NCI-H510A (cell line): ENCODE measurements around the gene GJB2.
A peak's percentile ranks its signal among the peaks of the same experiment; 100 is the strongest.

Experiments used
- DNase-seq: peaks from one replicate; lab custom pipeline; 2025; lab: John Stamatoyannopoulos, UW

Gene GJB2

DNA sequence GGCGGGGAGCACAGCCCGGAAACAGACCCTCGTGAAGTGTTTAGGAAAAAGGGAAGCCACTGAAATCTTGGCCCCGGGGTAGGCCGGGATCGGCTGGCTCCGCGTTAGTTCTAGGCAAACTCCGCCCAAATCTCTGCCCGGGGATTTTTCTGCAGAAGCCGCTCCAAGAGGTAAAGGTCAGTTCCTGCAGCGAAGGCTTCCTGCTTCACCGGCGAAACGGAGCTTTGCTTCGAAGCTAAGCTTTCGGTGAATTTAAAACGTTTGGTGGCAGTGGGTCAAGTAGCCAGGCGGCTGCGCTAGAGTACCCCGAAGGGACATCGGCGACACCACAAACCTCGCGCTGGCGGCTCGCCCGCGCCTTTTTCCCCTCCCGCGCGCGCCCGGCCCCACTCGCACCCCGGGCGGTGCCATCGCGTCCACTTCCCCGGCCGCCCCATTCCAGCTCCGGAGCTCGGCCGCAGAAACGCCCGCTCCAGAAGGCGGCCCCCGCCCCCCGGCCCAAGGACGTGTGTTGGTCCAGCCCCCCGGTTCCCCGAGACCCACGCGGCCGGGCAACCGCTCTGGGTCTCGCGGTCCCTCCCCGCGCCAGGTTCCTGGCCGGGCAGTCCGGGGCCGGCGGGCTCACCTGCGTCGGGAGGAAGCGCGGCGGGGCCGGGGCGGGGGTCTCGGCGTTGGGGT is 441 bp downstream of the GJB2 start:
- DNase-seq, result no peak

DNA sequence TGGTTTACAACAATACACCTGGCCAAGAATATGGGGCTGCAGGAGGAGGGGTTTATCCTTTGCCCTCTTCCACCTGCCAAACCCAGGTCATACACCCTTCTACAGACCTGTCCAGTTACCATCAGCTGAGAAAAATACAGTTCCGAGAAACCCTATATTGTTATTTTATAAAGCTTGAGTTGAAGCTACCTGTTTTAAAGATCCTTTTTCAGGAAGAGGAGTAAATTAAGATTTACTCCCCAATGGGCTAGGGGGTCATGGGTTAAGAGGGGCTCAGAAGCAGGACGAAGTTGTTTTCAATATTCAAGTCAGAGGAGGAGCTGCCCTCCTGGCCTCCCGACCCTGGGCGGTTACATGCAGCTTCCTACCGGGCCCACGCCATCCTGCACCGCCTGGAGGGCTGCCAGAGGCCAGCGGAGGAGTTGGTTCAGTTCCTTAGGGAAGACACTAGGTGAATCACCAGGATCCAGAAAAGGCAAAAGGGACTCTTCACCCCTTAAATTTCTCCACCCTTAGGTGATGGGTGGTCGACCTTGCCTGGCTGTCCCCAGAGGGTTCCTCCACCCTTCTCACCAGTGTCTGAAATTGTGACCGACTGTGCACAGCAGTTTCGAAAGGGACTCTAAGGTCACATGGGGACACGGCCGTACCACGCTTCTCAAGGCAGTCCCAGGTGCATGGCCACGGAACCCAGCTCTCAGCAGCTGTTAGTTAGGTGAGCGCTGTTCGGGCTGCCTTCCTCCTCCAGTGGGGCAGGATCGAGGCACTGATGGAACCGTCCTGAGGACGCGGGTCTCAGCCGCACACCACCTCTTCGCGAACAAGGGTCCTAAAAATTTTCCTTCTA is 1.2 kb downstream of the GJB2 start:
- DNase-seq, result no peak

DNA sequence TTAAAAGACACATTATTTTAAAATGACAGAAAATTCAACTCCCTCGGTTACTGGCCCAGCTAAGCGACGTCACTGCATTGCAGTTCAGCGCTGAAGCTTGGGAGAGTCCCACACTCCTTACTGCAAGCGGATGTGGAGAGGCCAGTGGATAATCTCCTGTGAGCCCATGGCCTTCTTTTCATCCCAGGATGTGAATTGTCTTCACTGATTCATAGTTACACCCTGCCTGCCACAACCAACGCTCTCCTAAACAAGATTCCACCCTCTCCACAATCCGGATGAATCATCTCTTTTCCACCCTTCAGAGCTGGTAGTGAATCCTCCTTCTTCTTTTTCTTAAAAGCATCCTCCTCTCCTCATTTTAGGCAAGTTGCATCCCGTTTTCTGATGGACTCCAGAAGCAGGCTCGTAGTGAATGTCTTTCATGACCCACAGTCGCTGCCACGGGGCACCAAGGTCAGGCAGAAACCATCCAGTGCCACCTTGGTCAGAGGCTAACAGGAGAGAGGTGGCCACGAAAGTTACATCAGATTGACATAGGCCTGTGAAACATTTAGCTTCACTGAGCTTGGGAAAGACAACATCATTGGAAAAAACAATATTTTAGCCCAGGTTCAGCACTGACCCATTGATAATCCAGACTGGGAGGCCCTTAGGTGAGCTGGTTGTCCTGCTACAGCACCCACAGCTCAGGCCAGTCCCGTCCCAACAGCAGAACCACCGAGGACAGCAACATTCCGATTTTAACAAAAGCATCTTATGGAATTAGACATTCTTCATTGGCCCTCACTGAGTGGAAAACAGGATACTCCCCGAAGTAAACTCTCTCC is 2.0 kb downstream of the GJB2 start:
- no peak for DNase-seq

DNA sequence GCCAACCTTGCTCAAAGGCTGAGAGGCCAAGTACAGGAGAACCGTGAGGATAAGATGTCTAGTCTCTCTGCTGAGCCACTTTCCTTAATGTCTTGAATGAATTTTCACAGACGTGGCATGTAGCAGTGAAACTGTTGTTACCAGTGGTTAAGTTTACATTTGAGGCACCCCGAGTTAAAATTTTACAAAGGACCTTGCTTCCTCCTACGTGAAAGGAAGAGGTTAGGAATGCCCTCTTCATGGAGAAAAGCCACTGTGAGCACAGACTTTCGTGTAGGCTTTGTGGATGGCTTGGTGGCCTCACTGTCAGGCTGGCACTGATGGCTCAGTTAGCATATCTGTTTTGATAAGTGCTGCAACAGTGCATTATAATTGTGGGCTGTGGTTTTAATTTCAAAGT is 2.7 kb downstream of the GJB2 start:
- DNase-seq, result no peak

DNA sequence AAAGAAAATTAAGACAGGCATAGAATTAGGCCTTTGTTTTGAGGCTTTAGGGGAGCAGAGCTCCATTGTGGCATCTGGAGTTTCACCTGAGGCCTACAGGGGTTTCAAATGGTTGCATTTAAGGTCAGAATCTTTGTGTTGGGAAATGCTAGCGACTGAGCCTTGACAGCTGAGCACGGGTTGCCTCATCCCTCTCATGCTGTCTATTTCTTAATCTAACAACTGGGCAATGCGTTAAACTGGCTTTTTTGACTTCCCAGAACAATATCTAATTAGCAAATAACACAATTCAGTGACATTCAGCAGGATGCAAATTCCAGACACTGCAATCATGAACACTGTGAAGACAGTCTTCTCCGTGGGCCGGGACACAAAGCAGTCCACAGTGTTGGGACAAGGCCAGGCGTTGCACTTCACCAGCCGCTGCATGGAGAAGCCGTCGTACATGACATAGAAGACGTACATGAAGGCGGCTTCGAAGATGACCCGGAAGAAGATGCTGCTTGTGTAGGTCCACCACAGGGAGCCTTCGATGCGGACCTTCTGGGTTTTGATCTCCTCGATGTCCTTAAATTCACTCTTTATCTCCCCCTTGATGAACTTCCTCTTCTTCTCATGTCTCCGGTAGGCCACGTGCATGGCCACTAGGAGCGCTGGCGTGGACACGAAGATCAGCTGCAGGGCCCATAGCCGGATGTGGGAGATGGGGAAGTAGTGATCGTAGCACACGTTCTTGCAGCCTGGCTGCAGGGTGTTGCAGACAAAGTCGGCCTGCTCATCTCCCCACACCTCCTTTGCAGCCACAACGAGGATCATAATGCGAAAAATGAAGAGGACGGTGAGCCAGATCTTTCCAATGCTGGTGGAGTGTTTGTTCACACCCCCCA is 3.8 kb downstream of the GJB2 start:
- no peak for DNase-seq

DNA sequence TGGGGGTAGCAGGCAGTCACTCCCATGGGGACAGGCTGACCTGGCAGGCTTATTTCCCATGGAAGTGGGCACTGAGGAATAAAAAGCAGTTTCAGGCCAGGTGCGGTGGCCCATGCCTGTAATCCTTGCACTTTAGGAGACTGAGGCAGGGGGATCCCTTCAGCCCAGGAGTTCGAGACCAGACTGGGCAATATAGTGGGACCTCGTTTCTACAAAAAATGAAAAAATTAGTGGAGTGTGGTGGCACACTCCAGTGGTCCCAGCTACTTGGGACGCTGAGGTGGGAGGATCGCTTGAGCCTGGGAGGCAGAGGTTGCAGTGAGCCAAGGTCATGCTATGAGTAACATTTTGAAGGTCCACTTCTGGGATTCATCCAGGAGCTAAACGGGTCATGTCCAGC is 6.0 kb downstream of the GJB2 start:
- no peak for DNase-seq

DNA sequence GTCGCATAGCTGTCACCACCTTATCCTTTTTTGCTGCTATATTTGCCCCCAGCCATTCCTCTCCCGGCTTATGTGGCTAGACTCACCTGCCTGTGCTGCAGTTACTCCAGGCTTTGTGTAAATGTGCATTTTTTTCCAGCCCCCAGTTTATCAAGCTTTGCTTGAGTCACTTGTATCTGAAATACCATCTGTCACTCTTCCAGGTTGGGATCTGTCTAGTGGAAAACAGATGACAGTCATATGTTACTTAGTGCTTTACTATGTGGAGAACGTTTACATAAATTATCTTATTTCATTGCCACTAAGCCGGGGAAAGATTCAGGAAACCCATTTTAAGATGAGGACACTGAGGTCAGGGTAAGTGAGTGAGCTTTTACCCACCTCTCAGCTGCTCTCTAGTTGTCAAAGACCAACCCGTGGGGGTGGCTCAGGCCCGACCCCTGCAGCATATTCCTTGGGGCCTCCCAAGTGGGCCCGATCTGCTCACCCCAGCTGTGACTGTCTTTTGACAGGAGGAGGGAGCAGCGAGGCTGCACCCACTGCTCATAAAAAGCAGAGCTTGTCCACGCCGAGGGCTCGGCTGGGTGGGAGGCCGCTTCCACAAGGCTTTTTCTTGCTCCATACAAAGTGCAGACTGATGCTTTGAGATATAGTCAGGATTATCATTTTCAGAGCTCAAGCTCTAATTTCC is 7.2 kb downstream of the GJB2 start:
- no peak for DNase-seq

DNA sequence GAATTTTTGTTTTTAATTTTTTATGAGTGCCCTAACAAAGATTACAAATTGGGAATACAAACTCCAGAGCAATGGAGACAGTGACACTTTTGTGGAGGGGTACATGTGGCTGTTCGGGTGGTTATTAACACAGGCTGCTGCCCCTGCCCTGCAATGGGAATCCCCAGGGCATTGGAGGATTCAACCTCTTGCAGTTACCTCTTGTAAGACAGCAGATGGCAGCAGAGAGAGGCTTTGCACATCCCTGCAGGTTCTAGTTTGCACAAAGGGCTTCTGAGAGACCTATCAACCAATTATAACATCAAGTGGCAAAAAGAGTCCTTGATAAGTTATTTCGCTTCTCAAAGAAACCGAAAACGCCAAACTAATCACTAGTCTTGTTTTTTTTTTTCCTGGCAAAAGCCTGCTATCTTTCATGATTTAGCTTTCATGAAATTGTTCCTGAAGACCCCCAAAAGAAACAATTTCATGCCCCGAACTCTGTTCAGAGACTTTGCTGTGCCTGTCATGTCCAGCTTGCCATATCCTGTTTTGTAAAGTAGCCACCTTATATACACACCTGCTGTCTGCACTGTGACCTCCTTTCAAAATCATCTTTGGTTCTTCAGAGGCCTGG is 10.4 kb downstream of the GJB2 start:
- peak; percentile 25 for DNase-seq

DNA sequence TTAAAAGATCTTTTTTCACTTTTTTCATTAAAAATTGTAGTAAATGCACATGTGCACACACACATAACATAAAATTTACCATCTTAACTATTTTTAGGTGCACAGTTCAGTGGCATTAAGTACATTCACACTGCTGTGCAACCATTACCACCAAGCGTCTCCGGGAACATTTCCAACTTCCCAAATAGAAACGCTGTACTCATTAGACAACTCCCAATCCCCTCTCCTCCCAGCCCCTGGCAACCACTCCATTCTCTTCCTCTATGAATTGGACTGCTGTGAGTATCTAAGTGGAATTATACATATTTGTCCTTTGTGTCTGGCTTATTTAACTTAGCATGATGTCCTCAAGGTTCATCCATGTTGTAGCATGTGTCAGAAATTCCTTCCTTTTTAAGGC is 11.6 kb downstream of the GJB2 start:
- no peak for DNase-seq

DNA sequence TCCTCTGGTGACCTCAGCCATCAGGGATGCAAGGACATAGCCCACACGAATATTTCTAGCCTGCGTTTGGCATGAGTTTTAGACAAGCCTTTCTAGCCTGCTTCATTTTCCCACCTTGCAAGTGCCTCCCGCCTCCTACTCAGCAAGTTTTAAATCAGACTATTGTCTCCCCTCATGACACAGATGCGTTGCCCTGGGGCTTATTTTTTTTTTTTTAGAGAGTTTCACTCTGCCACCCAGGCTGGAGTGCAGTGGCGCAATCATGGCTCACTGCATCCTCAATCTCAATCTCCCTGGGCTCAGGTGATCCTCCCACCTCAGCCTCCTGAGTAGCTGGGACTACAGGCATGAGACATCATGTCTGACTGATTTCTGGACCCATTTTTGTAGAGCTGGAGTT is 14.6 kb downstream of the GJB2 start:
- no peak for DNase-seq

DNA sequence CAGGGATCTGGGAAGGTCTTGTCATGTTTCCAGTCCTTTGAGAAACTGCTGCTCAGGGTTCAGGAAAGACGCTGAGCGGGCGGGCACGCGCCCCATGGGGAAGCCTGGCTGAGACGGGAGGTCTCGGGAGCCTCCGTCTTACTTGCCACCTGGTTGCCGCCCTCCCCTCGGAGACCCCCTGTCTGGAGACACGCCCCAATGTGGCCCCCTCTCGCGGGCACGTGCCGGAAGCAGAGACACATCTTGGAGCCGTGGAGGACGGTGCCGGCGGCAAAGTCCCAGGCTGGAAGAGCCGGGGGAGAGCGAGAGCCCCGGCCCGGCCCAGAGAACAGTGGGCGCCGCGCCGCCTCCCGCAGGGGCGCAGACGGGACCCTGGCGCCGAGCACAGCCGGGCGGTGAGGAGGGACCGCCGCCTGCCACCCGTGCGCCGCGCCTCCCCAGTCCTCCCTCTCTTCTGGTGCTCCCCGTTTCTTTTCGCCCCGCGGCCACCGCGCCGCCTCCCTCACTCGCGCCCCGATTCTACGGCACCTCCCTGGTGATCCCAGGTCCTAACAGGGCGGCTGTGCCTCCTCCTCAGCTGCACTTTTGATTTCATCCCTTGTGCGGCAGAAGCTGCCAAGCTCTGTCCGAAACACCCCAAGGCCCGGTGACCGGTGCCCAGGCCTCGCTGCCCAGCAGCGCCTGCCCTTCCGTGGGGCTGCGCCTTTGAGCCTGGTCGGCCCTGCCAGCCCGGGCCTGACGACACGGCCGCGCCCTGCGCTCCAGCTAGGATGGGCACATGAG is 15.5 kb downstream of the GJB2 start:
- DNase-seq, result no peak

DNA sequence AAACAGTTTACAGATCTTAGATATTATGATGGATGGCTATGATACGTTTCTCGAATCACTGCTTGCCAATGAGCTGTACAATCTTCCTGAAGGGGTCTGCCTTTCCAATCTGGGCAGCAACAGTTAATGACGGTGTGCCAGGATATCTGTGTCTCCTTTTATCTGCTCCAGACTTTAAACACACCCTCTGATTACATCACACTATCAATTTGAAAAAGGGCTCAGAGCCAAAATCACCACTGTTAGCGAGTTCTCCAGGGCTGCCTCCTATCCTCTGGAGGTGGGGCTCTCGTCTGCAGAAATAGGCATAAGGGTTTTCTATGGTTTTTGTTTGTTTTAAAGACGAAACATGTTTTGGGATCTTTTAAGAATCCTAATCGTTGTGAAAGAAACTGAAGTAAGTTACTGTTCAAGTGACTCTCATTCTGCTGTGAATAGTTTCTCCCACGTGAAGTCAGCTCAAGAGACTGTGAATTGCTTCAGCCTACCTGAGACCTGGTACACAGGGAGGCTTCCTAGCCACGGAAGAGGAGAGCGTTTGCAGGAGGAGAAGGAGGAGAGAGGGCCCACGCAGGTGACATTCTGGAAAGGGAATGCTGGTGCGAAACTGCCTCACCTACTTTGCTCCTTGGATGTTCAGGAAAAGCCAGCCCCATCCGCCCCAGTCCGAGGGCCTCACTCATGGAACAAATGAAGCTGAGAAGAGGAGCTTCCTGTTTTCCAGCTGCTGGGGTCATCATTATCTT is 16.7 kb downstream of the GJB2 start:
- DNase-seq, result no peak

DNA sequence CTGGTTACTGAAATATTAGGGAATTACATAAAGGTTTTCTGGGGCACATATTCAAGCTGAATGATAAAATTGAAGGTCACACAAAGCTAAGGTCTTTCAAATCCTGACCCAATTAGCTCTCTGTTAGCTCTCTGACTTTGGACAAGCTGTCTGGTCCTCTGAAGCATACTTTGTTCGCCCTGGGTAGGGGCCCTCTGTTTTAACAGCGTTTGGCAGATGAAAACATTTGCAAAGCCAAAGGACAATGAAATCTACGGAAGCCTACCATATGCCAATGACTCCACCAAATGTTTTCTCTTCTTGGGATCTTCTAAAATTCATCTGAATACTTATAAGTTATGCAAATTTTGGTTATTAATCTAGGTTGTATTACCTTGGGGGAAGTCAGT is 17.3 kb downstream of the GJB2 start:
- DNase-seq, result no peak

DNA sequence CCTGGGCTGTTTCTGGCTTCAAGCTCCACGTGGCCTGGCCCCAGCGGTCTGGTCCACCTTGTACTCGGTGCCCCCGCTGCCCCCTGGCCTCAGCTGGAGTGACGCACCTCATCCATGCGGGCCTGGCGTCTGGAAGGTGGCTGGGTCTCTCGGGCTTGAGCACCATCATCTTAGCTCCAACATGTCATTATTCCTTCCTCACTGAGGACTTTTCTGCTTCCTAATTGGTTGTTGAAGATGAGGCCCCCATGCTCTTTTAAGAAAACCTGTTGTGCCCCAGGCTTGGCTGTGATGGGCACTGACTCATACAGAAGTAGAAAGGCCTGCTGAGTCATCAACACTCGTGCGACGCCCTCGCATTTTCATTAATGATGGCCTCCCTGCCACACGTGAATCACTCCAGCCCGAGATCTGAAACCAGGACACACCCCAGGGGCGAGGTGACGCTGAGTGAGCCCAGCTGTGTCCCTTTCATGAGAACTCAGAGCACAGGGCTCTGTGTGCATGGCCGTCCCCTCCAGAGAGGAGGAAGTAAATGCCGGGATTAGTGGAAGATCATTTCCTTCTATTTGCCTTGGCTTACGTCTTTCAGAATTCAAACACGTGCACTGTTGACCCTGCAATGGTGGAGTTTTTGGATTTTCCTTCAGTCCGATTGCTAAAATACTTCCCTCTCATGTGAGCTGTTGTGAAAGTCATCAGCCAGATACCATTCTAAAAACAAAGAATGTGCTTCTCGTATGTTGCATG is 17.9 kb downstream of the GJB2 start:
- DNase-seq, result no peak

DNA sequence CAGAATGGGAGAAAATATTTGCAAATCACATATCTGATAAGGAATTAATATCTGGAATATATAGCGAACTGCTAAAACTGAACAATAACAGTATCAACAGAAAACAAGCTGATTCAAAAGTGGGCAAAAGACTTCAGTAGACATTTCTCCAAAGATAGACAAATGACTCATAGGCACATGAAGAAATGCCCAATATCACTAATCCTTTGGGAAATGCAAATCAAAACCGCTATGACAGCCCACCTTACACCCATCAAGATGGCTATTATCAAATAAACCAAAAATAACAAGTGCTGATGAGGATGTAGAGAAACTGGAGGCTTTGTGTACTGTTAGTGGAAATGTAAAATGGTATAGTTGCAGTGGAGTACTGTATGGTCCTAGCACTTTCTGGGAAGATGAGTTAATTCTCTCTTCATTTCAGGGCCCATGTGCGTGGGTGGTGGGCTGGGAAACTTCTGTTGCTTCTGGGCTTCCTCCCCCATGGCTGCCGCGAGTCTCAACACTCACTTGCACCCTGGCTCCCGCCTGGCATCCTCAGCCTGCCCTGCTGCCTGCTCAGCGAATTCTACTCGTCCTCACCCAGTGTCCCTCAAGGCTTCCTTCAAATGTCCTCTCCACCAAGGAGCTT is 19.5 kb downstream of the GJB2 start:
- DNase-seq, result no peak

DNA sequence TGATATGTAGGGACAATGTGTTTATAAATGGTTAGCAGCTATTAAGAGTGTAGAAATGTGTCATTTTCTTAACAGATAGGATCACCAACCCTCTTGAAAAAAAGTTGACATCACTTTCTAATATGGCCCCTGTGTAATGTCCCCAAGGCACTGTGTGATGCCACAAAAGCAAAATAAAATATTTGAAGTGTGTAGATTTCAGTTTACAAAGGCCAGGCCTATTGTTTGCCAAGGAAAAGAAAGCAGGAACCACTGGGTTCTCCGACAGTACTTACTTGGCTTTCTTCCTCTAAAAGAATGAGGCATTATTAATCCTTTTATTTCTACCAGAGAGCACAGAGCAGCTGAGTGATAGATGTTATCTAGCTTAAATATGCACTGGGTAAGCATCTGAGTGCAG is 21.4 kb downstream of the GJB2 start:
- DNase-seq, result no peak

DNA sequence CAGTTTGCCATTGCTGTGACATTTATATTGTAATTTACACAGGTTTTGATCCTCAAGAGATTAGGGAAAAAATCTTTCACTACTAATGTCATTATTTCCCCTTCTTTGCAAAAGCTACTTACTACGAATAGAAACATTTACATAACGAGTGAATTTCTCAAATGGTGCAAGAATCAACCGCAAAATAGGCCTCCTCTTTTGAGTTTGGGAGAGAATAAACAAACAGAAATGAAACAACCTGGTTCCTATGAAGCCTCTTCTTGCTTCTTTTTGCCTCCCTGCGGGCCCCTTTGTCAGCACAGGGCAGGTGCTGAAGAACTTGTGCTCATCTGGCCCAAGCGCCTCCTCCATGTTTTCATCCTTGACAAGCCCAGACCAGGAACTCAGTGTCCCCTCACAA is 21.8 kb downstream of the GJB2 start:
- no peak for DNase-seq

DNA sequence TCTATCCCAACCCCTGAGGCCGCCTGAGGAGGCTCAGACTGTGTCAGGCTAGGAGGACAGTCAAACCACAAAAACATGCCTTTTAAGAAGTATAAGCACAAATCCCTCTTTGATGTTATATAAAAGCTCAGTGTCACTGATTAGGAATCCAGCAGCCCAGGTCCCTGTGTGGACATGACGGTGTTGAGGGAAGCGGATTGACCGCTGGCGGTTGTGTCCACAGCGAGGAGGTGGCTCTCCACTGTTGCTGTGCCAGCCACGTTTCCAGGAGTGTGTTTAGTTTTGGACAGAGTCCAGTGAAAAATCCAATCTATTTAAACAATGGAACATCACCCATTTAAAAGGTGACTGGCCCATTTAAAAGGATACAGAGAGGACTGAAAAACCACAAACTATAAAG is 24.3 kb downstream of the GJB2 start:
- no peak for DNase-seq
